ENCODE data around the gene KIRREL3.

KIRREL3 gene

DNA sequence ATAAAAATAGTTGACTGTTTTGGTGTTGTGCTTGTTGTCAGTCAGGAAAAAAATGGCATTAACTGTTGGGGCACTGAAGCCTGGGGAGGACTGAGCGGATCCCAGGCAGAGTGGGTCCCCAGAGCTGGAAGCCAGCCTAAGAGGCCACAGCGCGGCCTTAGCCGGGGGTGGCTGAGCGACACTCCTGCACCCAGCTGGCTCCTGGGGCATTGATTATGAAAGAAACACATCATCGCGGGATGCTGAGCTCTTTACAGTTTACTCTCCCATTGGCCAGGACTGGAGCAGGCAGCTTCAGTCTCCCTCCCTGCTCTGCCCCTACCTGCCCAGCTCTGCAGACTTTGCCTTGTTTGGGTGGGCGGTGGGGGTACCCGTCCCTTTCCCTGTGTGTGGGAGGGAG is 523.6 kb downstream of the KIRREL3 start:
- Histone ChIP-seq H3K27me3 (replicated peaks; ENCODE audit: control insufficient read depth, insufficient read depth, low read length) (no peaks in the 10 kb centered on the region; the same call in 1 of the 2 replicates), H3K4me3 (replicated peaks; ENCODE audit: low read depth, low read length) (no peak overlapping the region), H3K36me3 (ENCODE audit: control insufficient read depth, insufficient read depth, low read length) (no peaks in the 10 kb centered on the region)
- no peak for DNase-seq (ENCODE audit: extremely low read depth, insufficient read length)
- TF ChIP-seq, protein P1, sequence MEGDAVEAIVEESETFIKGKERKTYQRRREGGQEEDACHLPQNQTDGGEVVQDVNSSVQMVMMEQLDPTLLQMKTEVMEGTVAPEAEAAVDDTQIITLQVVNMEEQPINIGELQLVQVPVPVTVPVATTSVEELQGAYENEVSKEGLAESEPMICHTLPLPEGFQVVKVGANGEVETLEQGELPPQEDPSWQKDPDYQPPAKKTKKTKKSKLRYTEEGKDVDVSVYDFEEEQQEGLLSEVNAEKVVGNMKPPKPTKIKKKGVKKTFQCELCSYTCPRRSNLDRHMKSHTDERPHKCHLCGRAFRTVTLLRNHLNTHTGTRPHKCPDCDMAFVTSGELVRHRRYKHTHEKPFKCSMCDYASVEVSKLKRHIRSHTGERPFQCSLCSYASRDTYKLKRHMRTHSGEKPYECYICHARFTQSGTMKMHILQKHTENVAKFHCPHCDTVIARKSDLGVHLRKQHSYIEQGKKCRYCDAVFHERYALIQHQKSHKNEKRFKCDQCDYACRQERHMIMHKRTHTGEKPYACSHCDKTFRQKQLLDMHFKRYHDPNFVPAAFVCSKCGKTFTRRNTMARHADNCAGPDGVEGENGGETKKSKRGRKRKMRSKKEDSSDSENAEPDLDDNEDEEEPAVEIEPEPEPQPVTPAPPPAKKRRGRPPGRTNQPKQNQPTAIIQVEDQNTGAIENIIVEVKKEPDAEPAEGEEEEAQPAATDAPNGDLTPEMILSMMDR (IDR thresholded peaks at IDR 0.05; ENCODE audit: insufficient read depth, low read length, poor library complexity, severe bottlenecking), result no peak

DNA sequence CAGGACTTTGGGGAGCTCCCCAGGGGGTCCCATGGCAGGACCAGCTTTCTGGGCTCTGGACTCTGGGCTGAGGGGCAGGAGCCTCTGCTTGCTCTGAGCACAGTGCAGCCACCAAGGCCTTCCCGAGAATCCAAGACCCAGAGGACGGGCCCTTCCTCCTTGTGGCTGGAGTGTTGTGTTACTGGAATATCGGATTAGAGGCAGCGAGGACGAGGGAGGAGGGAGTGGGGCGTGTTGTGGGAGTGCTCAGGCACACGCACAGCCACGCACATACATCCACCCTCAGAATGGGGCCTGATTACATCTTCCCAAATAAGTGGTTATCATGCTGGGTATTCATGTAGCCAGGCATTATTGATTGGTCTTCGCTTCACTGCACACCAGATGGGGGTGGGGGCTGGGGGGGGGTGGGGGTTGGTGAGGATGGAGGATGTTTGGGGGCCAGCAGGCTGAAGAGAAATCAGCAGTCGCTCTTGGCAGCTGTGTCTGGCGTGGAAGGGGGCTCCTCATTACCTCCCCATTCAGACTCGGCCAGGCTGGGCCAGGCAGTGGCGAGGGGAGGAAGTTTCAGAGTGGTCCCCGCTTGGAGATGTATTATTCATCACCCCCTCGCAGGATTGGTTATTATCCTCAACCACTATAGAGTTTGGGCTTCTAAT is 524.2 kb downstream of the KIRREL3 start:
- Histone ChIP-seq H3K27me3 (replicated peaks; ENCODE audit: control insufficient read depth, insufficient read depth, low read length) (no peaks in the 10 kb centered on the region; the same call in 1 of the 2 replicates), H3K4me3 (replicated peaks; ENCODE audit: low read depth, low read length) (no peak overlapping the region), H3K36me3 (ENCODE audit: control insufficient read depth, insufficient read depth, low read length) (no peaks in the 10 kb centered on the region)
- DNase-seq (ENCODE audit: extremely low read depth, insufficient read length), result no peak
- TF ChIP-seq, protein P1 (IDR thresholded peaks at IDR 0.05; ENCODE audit: insufficient read depth, low read length, poor library complexity, severe bottlenecking), result no peak

DNA sequence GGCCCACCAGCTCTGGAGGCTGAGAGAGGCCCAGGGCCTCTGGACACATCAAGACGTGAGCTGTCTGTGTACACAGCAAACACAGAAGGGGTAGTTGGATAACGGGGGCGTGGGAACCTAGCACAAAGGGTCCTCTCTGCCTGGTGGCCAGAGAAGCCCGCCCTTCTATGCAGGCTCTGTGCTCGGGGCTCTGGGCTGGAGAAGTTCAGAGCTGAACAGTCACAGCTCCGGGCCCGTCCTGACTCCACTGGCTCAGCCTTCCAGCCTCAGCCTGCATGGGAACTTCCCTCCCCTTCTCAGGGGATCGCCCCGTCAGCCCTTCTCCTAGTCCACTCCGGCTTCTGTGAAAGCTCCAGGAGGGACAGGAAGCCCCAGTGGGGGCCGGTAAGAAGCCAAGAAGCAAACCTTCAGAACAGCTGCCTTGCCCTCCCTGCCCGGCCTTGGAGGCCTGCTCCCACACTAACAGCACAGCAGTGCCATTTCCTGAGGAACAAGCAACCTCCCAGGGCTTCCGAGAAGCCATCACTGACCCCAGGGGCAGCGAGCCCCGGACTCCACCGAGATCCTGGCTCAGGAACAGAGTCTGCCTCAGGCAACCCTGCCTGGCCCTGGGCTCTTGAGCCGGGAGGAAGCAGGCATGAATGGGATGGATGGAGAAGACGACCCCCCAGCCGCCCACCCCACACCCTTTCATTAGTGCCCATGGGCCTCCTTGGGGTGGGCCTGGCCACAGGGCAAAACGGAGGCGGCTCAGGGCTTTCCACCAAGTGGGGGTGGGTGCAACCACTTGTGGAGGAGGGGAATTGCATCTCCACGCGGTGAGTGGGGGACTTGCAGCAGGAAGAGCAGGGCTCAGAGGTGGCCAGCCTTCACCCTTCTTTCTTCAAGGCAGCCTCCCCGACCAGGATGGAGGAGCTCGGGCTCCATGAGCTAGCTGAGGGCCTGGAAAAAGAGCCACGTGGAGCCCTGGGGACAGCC is 525.3 kb downstream of the KIRREL3 start:
- H3K27me3 ChIP-seq (replicated peaks; ENCODE audit: control insufficient read depth, insufficient read depth, low read length), result no peaks in the 10 kb centered on the region; the same call in 1 of the 2 replicates
- H3K36me3 ChIP-seq (ENCODE audit: control insufficient read depth, insufficient read depth, low read length), result no peaks in the 10 kb centered on the region
- no peak for DNase-seq (ENCODE audit: extremely low read depth, insufficient read length)
- no peak overlapping the region for H3K4me3 ChIP-seq (replicated peaks; ENCODE audit: low read depth, low read length)
- TF ChIP-seq, protein P1 (IDR thresholded peaks at IDR 0.05; ENCODE audit: insufficient read depth, low read length, poor library complexity, severe bottlenecking), result peak; percentile 12

DNA sequence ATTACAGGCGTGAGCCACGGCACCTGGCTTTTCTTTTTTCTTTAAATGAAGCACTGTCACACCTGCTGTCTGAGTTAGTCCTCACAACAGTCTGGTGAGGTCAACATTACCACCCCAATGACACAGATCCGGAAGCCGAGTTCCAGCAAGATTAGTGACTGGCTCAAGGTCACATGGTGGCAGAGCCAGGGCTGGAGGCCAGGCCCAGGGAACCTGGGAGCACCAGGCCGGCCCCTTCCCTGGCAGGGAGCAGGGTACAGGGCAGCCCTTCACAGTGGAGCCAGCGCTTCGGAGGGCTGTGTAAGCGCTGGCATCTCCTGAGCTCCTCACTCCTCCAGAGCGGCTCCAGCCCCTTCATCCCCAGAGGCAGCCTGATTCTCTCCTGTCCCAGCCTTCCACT is 526.4 kb downstream of the KIRREL3 start:
- no peak for DNase-seq (ENCODE audit: extremely low read depth, insufficient read length)
- Histone ChIP-seq H3K4me3 (replicated peaks; ENCODE audit: low read depth, low read length) (no peak overlapping the region), H3K27me3 (replicated peaks; ENCODE audit: control insufficient read depth, insufficient read depth, low read length) (no peaks in the 10 kb centered on the region; the same call in 1 of the 2 replicates), H3K36me3 (ENCODE audit: control insufficient read depth, insufficient read depth, low read length) (no peaks in the 10 kb centered on the region)
- TF ChIP-seq, protein P1 (IDR thresholded peaks at IDR 0.05; ENCODE audit: insufficient read depth, low read length, poor library complexity, severe bottlenecking), result no peak

DNA sequence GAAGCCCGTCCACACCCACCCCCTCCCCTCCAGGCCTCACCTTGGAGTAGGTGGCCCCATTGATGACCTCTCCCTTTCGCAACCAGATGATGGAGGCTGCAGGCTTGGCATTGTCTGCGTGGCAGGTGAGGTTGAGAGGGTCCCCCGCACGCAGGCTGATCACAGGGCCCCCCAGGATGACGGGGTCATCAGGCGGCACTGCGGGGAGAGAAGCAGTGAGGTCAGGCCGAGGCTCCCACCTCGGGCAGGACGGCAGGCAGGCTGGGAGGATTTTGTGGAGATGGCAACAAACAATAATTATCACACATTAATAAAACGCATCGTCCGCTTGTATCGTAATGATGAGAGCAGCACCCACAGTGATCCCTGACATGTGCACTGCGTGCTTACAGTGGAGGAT is 527.3 kb downstream of the KIRREL3 start:
- DNase-seq (ENCODE audit: extremely low read depth, insufficient read length), result no peak
- Histone ChIP-seq H3K27me3 (replicated peaks; ENCODE audit: control insufficient read depth, insufficient read depth, low read length) (no peaks in the 10 kb centered on the region; the same call in 1 of the 2 replicates), H3K4me3 (replicated peaks; ENCODE audit: low read depth, low read length) (no peak overlapping the region), H3K36me3 (ENCODE audit: control insufficient read depth, insufficient read depth, low read length) (no peaks in the 10 kb centered on the region)
- TF ChIP-seq, protein P1 (IDR thresholded peaks at IDR 0.05; ENCODE audit: insufficient read depth, low read length, poor library complexity, severe bottlenecking), result no peak
